HCEC 1CT (cell line): ENCODE measurements around the gene PLPP4.

Source experiments
- DNase-seq: peaks from one replicate; pipeline ENCODE4 v3.0.0-alpha.2; 2017

The PLPP4 gene

DNA sequence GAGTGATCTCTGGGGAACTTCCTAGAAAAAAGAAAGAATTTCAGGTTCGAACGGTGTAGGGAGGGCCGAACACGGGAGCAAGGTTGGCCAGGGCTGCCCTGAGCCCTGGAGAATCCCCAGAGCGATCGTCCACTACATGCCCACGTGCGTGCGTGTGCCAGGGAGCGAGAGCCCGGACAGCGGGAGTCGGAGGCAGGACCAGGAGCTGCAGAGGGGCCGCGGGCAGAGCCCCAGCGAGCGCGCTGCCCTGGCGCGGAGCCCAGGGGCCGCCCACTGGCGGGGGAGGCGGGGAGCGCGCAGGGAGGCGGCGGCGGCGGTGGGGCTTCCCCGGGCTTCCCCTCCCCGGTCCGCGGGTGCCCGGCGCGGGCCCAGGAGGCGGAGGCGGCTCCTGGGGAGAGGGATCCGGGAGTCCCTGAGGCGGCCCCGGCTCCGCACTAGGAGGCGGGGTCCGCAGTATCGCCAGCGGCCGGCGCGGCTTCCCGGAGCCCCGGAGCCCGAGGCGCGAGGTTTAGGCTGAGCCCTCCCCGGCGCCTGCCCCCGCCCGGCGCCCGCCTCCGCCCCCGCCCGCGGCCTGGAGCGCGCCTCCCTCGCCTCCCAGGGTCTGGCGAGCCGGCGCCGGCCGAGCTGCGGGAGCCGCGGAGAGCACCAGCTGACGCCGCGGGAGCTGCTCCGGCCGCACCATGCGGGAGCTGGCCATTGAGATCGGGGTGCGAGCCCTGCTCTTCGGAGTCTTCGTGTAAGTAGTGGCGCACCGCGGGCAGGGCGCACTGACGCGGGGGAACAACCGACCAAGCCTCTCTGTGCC is at the start of gene PLPP4:
PLPP4 (plus strand) TSS at position 602 of the 805 bp plus-strand sequence; CDS start at position 681, 79 bp downstream.
- DNase-seq: no peak

DNA sequence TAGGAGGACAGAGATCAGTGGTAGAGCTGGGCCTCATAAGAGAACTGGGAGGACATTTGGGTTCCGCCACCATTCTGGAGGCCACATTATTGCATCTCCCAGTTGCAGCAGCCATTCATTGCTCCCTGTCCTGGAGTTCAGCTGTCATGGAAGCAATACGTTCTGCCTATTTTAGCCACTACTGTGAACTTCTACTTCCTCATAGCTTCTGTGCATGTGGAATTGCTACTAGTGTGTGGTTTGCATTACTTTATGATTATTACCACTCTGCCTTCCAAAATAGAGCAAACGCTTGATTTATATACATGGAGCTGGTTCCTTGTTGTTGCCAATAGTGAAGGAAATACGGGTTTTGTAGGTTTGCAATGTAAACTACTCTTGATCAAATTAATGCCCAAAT is 47.2 kb upstream of the PLPP4 start:
- no peak for DNase-seq

DNA sequence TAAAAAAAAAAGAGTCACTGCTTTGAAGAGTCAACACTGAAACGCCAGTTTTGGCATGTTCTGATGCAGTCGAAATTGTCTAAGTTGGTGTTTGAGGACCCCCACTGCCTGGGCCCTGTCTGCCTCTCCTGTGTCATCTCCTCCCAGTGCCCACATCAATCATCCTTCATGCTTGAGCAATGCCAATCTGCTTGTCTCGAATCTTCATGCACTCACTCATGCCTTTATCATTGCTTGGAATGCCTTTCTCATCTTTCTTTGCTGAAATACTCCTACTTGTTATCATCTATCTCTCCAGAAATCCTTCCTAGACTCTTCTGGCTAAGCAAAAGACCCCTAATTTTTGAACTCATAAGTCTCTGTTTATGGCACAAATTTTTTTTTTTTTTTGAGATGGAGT is 42.1 kb upstream of the PLPP4 start:
- no peak for DNase-seq

DNA sequence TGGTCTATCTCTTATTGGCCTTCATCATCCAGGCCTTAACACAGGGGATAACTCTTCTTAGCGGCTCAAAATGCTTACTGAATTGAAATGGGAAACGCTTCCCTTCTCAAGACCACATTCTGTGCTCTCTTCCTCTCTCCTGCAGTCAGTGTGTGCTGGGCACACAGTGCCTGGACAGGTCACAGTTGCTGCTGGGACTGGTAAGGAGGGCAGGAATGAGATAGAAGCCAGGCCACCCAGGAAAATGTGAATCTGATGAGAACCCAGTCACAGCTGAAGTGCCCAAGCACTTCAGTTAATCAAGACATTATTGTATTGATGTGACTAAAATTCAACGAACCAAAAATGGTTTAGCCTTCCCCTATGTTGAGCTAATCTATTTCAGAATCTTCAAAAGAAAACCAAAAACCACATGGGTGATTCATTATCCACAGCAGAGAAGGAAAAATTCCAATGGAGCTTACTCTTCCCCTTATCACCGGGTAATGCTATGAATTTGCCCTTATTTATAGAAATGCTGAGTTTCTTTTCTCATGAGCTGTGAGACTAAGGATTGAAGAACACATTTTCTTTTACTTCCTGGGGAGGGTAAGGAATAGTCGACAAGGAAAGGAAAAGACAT is 41.2 kb upstream of the PLPP4 start:
- DNase-seq: no peak

DNA sequence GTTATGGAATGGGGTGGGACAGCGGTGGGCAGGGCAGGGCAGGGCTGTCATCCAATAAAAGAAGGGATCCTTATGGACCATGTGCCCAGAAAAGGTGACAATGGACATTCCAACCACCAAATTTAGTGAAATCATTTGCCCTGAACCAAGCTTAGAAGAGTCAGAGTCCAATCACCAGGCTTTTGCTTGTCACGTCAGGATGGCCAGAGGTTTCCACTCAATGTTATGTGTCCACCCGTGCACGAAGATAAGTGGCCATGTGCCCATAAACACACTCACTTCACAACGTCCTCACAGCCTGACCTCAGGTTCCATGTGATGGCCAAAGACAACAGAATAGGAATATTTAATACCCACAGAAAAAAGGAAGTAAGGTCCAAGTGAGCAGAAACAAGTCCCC is 36.6 kb upstream of the PLPP4 start:
- no peak for DNase-seq

DNA sequence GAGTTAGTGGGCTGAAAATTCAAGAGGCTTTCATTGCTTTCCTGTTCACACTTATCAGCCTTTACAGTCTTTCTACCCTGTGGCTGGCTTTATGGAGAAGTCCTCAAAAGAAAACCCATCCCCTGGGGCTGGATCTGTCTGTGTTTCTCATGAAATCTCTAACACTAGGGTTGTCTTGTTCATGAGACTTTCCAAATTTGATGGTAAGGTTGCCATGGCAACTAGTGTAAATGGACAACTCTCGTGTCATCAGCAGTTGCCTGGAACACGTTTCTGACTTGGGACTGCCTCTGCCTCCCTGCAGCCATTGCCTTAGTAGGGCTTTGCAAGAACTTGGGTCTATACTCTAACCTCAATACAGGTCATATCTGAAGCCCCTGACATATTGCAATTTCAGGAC is 35.8 kb upstream of the PLPP4 start:
- DNase-seq: no peak

DNA sequence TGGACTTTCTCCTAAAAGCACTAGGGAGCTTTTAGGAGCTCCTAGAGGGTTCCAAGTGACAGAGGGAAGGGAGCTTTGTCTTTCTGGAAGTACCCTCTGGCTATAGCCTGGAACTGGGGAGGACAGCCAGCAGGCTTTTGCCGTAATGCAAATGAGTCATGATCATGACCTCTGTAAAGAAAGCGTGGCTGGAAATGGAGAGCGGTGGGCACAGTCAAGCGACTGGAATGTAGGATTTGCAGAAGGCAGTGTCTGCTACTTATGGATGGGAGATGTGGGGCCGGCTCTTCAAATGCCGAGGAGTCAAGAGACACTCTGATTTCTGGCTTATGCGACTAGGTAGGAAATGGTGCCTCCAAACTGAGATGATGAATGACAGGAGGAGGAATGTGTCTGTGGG is 34.6 kb upstream of the PLPP4 start:
- no peak for DNase-seq

DNA sequence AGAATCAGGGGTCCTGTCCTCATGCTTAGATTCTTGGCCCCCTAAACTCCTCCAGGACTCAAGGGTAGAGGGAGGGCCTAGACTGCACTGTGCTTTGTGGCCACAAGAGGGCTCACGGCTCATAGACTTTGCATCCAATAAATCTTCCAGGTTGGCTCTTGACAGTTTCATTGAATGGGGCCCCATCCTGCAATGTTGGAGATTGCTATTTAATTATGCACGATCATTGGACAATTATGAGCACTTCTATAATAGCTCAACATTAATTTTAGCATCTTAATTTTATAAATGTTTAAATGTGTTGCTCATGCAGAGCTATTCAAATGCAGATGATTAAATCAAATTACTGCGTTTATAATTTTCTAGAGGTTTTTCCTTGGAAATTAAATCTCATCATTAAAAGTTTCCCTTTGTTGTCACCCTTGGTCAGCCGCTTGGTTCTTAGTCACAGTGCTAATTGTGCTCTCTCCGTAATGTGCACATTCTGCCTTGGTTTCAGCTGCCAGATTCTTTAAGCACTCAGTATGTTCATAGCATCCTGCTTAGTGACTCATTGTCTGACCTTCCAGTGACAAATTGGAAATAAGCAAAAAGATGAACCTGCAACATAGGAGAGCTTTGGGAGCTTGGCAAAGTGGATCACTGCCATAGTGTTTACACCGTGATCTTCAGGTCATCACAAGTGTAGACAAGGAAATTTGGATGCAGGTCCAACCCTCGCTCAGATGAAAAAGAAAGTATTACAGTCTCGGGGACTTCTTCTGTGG is 33.4 kb upstream of the PLPP4 start:
- no peak for DNase-seq

DNA sequence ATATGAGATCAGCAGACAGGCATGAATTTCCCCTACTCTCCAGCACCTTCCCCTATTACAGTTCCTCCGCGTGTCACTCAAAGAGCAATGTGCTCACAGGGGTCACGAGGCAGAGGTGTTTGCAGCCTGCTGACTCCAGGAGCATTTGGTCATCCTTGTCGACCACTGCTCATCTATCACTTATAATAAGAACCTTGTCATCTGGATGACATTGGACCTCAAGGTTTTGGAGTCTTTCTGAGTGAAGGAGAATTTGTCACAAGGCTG is 32.9 kb upstream of the PLPP4 start:
- DNase-seq: no peak

DNA sequence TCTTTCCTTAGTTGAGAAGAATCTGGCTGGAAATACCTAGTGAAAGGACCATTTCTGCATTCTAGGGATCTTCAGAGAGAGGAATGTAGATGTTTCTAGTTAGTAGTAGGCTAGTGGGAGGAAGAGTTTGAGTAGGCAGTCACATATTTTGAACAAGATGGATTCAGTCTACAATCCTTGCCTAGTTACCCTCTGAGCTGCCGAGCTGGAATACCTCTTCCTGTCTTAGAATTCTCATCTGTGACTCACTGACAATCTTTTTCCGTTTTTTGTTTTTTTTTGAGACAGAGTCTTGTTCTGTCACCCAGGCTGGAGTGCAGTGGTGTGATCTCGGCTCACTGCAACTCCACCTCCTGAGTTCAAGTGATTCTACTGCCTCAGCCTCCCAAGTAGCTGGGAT is 30.7 kb upstream of the PLPP4 start:
- DNase-seq: no peak

DNA sequence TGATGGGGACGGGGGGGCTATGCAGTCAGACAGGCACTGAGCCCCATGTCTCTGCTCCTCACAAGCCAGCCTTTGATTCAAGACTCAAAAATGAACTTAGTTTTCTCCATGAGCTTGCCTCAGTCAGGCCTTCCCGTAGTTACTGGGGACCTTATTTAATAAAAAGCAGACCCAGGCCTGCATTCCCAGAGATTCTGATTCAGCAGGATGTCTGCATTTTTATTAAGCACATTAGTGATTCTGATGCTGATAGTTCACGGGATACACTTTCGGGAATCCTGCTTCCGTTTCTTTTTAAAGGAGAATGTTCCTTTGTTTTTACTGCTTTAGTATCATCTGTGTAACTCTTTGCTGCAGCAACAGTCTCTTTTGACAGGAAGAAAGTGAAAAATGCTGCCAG is 28.3 kb upstream of the PLPP4 start:
- DNase-seq: no peak

DNA sequence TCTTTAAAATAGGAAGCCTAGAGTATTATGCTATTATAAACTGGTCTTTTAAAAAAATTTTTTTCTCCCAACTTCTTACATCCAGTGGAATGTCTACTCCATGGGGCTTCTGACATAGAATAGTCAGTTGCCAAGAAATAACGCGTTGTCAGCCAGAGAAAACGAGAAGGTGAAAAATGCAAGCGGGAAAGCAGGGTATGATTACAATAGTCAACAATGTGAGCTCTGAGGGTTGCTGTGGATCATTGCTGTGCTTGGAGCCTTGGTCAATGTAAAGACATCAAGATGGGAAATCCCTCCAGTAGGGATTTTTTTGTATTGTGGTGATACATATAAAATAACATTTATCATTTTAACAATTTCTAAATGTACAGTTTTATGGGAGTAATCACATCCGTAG is 27.6 kb upstream of the PLPP4 start:
- DNase-seq: no peak

DNA sequence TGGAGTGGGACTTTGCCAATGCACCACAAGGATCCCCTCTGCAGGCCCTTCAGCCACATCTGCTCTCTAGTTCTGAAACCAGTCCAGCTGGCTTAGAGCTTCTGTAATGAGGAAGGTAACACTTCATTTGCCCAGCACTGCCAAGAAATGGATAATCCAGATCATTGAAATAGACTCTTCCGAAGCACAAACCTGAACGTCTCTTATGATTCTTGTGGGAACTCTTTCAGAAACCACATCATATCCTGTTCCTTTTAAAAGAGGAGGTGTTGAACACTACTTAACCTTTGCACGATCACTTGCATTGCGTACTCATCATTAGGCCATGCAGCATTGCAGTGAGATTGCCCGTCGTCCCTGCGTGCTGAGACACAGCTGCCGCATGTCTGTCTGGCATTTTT is 25.8 kb upstream of the PLPP4 start:
- DNase-seq: no peak

DNA sequence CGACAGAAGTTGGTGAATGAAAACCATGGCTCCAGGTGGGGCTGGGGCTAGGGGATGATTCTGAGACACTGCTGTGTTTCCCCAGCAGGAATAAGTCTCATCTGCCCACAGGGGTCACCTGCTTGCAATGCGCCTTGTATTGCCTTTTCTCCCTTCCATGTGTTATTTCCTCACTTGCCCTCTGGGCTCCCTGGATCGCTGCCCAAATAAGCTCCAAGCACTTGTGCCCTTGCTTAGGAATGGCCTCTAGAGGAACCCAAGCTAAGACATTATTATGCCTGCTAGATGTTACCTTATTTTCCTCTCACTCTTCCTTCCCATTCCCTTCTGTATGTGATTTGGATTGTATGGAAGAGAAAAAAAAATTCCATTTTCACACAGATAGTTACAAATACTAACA is 24.8 kb upstream of the PLPP4 start:
- DNase-seq: no peak

DNA sequence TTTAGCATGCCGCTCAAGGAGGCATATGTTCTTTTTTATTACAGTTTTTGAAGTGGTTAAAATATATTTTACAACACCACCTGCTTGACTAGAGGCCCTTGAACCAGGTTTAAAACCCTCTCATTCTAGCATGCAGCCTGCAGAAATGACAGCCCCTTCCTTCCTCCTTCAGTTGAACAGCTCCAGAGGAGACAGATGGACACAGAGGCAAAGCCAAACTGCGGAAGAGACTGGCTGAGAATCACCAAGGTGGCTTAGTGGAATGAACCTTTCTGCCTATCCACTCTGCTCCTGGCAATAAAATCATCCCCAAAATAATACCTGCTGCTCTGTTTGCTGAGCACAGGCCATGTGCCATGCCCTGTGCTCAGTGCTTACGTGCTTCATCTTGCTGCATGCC is 23.9 kb upstream of the PLPP4 start:
- no peak for DNase-seq

DNA sequence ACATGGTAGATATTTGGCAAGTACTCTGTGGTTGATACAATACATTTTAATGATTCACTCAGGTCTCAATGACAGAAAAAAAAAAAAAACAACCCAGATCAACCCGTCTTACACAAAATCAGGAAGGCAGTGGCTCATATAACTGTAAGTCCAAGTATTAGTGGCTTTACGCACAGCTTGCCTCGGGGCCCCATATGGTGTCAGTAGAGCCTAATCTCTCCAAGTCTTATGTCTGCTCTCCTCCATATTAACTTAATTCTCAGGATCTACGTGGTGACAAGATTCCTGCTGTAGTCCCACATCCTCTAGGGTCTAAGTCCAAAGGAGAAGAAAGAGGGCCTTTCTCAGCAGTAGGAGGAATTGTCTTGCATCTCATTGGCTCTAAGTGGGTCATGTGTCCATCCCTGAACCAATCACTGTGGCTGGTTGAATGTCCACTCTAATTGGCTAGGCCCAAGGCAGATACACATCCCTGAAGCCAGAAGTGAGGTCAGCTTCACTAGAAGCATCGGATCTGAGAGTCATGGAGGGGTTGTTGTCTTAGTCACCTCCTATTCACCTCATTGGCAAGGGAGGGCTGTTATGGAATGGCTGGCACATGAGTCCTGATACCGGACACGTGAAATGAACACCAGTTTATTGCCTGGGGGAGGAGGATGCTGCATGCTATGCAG is 20.5 kb upstream of the PLPP4 start:
- DNase-seq: no peak

DNA sequence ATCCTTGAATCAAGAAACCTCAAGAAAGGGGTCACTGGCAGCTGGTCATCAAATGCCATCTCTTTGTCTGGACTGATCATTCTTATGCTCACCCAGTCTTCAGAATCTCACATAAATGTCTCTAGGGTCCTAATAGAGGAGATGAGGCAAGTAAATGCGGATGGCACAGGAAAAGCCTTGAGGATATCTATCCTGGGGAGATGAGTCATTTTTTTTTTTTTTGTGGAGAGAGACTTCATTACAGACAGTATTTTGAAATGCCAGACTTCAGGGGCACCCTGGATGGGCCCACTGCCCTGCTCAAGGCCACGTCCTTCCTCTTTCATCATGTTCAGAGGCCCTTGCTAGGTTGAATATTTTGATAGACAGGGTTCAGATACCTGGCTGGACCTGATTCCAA is 19.5 kb upstream of the PLPP4 start:
- no peak for DNase-seq

DNA sequence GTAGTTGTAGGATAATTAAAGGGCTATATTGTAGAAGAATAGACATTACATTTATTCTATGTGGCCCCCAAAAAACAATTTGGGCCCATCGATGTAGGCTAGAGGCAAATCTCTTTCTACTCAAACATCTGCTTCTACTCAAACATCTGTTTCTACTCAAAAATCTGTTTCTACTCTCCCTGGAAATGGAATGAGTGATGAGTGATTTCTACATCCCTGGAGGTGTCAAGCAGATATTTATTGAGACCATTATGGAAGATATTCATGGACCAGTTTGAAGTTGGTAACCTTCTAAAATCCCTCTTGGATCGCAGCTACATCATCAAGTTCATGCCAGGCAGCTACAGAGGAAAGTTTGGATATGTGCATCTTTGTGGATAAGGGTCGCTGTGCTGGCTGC is 5.1 kb upstream of the PLPP4 start:
- no peak for DNase-seq

DNA sequence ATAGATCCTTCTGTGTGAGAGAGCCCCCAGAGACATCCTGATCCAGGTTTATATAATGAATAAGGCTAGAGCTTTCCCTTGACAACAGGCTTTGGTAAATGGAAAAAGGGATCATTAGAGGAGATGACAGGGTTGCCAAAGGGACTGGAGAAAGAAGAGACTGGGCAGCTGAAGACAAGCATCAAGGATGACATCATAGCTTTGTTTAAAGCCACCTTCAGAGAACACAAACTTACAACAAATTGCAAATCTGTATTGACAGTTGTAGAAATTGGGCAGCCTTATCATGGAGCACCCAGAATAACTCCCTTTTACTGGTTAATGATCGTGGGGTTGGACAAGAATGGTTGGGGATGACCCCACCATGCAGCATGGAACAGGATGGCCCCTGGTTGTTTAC is 3.7 kb upstream of the PLPP4 start:
- no peak for DNase-seq

DNA sequence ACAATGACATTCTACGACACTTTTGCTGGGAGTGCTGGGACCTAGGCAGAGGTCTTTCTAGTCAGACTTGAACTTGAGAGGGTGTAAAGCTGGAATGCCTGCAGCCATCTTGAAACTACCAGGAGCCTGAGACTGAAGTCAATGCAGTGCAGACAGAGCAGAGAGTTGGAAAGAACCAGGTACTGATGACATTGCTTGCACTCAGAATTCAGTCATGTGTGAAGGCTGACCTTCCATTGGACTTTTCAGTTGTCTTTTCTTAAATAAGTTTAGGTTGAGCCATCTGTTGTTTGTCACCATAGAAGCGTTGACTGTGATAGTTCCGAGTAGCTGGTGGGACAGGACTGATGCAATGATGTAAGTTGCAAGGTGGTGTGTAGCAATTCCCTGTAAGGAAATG is 3.1 kb upstream of the PLPP4 start:
- DNase-seq: no peak

DNA sequence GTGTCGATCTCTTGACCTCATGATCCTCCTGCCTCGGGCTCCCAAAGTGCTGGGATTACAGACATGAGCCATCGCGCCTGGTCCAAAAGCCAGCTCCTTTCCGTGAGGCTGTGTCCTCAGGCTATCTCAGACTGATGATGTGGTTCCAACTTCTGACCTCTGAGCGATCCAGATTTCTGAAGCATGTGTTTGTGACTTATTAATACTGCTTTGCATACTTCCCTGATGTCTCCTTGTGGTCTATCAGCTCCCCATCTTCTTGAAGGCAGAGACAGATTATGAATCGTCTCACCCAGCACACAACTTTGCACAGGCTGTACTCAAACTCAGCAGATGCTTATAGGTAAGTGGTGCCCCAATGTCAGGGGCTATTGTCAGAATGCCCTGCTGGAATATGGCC is 2.0 kb upstream of the PLPP4 start:
- DNase-seq: no peak

DNA sequence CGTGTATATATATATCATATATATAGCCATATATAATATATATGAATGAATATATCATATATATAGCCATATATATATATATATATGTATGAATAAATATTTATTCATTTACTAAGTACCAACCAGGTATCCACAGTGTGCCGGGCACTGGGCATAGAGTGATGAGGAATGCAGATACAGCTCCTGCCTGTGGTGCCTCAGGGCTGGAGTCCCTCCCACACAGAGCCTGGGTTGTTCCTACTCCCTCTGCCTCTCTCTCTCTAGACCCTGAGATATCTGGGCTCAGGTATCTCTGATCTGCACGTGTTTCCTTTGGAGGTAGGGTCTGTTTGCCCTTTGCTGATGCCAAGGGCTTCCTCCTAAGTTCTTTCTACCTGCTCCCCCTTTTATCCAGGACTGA is 1.4 kb upstream of the PLPP4 start:
- DNase-seq: no peak

DNA sequence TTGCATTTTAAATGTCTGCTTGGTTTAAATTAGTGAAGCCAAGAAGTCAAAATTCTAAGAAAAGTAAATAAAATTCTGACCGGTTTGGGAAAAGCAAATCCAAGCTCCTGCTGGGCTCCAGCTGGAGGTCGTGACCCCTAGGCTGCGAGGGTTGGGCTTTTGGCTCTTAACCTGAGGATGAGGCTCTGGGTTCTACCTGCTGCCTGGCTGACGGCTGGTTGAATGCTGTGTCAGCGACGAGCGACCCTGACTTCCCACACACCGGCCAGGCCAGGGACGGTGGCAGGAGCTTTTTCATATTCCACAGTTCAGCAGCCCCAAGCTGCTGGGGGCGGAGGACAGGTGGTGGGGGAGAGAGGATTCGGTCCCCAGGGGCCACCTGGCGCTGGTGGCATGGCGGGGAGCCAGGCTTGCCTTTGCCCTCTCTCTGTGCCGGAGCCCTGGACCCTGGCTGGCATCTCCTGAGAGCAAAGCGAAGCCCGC is 843 bp upstream of the PLPP4 start:
- DNase-seq: no peak
